ENCODE measurements around the gene SPAG16. TPM values are rescaled to one million over a fixed set of nuclear protein-coding genes. Genes with fewer than 3 reads are reported as not detected.
A peak's percentile ranks its signal among the peaks of the same experiment; 100 is the strongest.

SPAG16 gene
- total and polyA plus RNA-seq, 2 experiments from 2014 or later: 28.9 to 30.7 TPM

- Histone ChIP-seq H3K27ac (no peak overlapping the region), H3K9me3 (ENCODE audit: low read depth) (no peaks in the 10 kb centered on the region), H3K9me2 (ENCODE audit: insufficient read depth) (no peaks in the 10 kb centered on the region), H2AFZ (no peak overlapping the region), H3K4me3 (no peak overlapping the region), H3F3A (ENCODE audit: insufficient read depth) (no peaks in the 10 kb centered on the region), H3K4me2 (ENCODE audit: unreplicated experiment) (no peak overlapping the region), H3K9ac (no peak overlapping the region), H3K4me1 (ENCODE audit: insufficient read depth) (no peaks in the 10 kb centered on the region), H3K36me3 (ENCODE audit: low read depth) (no peaks in the 10 kb centered on the region), H3K79me2 (ENCODE audit: insufficient read depth) (no peaks in the 10 kb centered on the region), H4K20me1 (ENCODE audit: insufficient read depth) (no peaks in the 10 kb centered on the region), H3K27me3 (replicated peaks; ENCODE audit: insufficient read depth) (no peaks in the 10 kb centered on the region)
- no peak for DNase-seq
- in situ Hi-C loops (cut with MboI): no loop called here
- WGBS, 2 experiments (ENCODE audit: low coverage in 1 of 2, low lambda C conversion rate in 2 of 2, missing lambda C conversion rate in 2 of 2): 41 to 44% methylated on average over 3 of the region's 3 CpGs
- TF ChIP-seq EZH2phosphoT487 (IDR thresholded peaks at IDR 0.05; ENCODE audit: insufficient read depth, low read depth): no peak
- no peak for TF ChIP-seq EZH2 (IDR thresholded peaks at IDR 0.05; ENCODE audit: insufficient read depth, poor library complexity, severe bottlenecking)
Measured at GRCh38 chr2:213757525-213757924, 473.3 kb downstream of the SPAG16 start.

DNA sequence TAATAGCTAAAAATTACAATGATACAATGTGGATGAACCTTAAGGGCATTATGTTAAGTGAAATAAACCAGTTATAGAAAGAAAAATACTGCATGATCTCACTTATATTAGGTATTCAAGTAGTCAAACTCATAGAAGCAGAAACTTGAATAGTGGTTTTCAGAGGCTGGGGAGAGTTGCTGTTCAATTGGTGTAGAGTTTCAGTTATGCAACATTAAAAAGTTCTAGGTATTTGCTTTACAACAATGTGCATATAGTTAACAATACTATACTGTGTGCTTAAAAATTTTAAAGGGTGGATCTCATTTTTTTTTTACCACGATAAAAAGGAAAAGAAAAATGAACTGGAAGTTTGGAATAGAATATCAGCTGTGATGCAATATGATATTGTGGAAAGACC, 479.1 kb downstream of the SPAG16 start:
- in situ Hi-C loops (cut with MboI): no loop called here
- TF ChIP-seq EZH2phosphoT487 (IDR thresholded peaks at IDR 0.05; ENCODE audit: insufficient read depth, low read depth): no peak
- no peak for TF ChIP-seq EZH2 (IDR thresholded peaks at IDR 0.05; ENCODE audit: insufficient read depth, poor library complexity, severe bottlenecking)
- 5 to 14% methylated on average over 1 of the region's 1 CpG for WGBS, 2 experiments (ENCODE audit: low coverage in 1 of 2, low lambda C conversion rate in 2 of 2, missing lambda C conversion rate in 2 of 2)

GRCh38 chr2:213763963-213764362, 479.7 kb downstream of the SPAG16 start:
- TF ChIP-seq EZH2 (IDR thresholded peaks at IDR 0.05; ENCODE audit: insufficient read depth, poor library complexity, severe bottlenecking) (no peak), EZH2phosphoT487 (IDR thresholded peaks at IDR 0.05; ENCODE audit: insufficient read depth, low read depth) (no peak)
- no peak overlapping the region for H3K4me2 ChIP-seq (ENCODE audit: unreplicated experiment)
- H3K9ac ChIP-seq: no peak overlapping the region
- H3K4me1 ChIP-seq (ENCODE audit: insufficient read depth): peaks cover 12% of the 10 kb centered on the region
- DNase-seq: no peak
- H3K36me3 ChIP-seq (ENCODE audit: low read depth): no peaks in the 10 kb centered on the region
- no peak overlapping the region for H3K4me3 ChIP-seq
- no peaks in the 10 kb centered on the region for H4K20me1 ChIP-seq (ENCODE audit: insufficient read depth)
- H3K27ac ChIP-seq: no peak overlapping the region
- no peaks in the 10 kb centered on the region for H3F3A ChIP-seq (ENCODE audit: insufficient read depth)
- no peaks in the 10 kb centered on the region for H3K27me3 ChIP-seq (replicated peaks; ENCODE audit: insufficient read depth)
- in situ Hi-C loops (cut with MboI): no loop called here
- 32 to 50% methylated on average over 1 of the region's 1 CpG for WGBS, 2 experiments (ENCODE audit: low coverage in 1 of 2, low lambda C conversion rate in 2 of 2, missing lambda C conversion rate in 2 of 2)
- H3K9me3 ChIP-seq (ENCODE audit: low read depth): no peaks in the 10 kb centered on the region
- H3K9me2 ChIP-seq (ENCODE audit: insufficient read depth): no peaks in the 10 kb centered on the region
- no peak overlapping the region for H2AFZ ChIP-seq
- no peaks in the 10 kb centered on the region for H3K79me2 ChIP-seq (ENCODE audit: insufficient read depth)

More for the DNA sequence above, 479.1 kb downstream of the SPAG16 start:
- Histone ChIP-seq H3F3A (ENCODE audit: insufficient read depth) (no peaks in the 10 kb centered on the region), H3K79me2 (ENCODE audit: insufficient read depth) (no peaks in the 10 kb centered on the region), H3K4me1 (ENCODE audit: insufficient read depth) (peaks cover 12% of the 10 kb centered on the region), H3K4me3 (no peak overlapping the region), H3K9me3 (ENCODE audit: low read depth) (no peaks in the 10 kb centered on the region), H2AFZ (no peak overlapping the region), H3K27ac (no peak overlapping the region), H3K27me3 (replicated peaks; ENCODE audit: insufficient read depth) (no peaks in the 10 kb centered on the region), H3K36me3 (ENCODE audit: low read depth) (no peaks in the 10 kb centered on the region), H3K9me2 (ENCODE audit: insufficient read depth) (no peaks in the 10 kb centered on the region), H3K4me2 (ENCODE audit: unreplicated experiment) (no peak overlapping the region), H3K9ac (no peak overlapping the region), H4K20me1 (ENCODE audit: insufficient read depth) (no peaks in the 10 kb centered on the region)
- DNase-seq: no peak

GRCh38 chr2:213764849-213765248, 480.6 kb downstream of the SPAG16 start:
- Histone ChIP-seq H3K9me2 (ENCODE audit: insufficient read depth) (no peaks in the 10 kb centered on the region), H4K20me1 (ENCODE audit: insufficient read depth) (no peaks in the 10 kb centered on the region), H3K4me2 (ENCODE audit: unreplicated experiment) (no peak overlapping the region), H3K9ac (no peak overlapping the region), H2AFZ (peak overlapping the region; percentile 68; the same call in 1 of the 2 replicates), H3K36me3 (ENCODE audit: low read depth) (no peaks in the 10 kb centered on the region), H3K27ac (no peak overlapping the region), H3K79me2 (ENCODE audit: insufficient read depth) (no peaks in the 10 kb centered on the region), H3K27me3 (replicated peaks; ENCODE audit: insufficient read depth) (no peaks in the 10 kb centered on the region), H3F3A (ENCODE audit: insufficient read depth) (no peaks in the 10 kb centered on the region), H3K4me1 (ENCODE audit: insufficient read depth) (peaks cover 12% of the 10 kb centered on the region), H3K4me3 (no peak overlapping the region), H3K9me3 (ENCODE audit: low read depth) (no peaks in the 10 kb centered on the region)
- DNase-seq: peak; percentile 2
- WGBS, 2 experiments (ENCODE audit: low coverage in 1 of 2, low lambda C conversion rate in 2 of 2, missing lambda C conversion rate in 2 of 2): 74 to 75% methylated on average over 10 of the region's 10 CpGs
- in situ Hi-C loops (cut with MboI): no loop called here
- TF ChIP-seq EZH2phosphoT487 (IDR thresholded peaks at IDR 0.05; ENCODE audit: insufficient read depth, low read depth) (no peak), EZH2 (IDR thresholded peaks at IDR 0.05; ENCODE audit: insufficient read depth, poor library complexity, severe bottlenecking) (no peak)

- no peak overlapping the region; the same call in 1 of the 2 replicates for H3K9ac ChIP-seq
- no peaks in the 10 kb centered on the region for H3K36me3 ChIP-seq (ENCODE audit: low read depth)
- H3K9me2 ChIP-seq (ENCODE audit: insufficient read depth): no peaks in the 10 kb centered on the region
- H3K4me1 ChIP-seq (ENCODE audit: insufficient read depth): peaks cover 12% of the 10 kb centered on the region
- no peaks in the 10 kb centered on the region for H4K20me1 ChIP-seq (ENCODE audit: insufficient read depth)
- no peaks in the 10 kb centered on the region for H3K9me3 ChIP-seq (ENCODE audit: low read depth)
- H2AFZ ChIP-seq: peak overlapping the region; percentile 68
- H3K79me2 ChIP-seq (ENCODE audit: insufficient read depth): no peaks in the 10 kb centered on the region
- H3K27ac ChIP-seq: peak overlapping the region; percentile 4; the same call in 1 of the 2 replicates
- 81 to 92% methylated on average over 1 of the region's 1 CpG for WGBS, 2 experiments (ENCODE audit: low coverage in 1 of 2, low lambda C conversion rate in 2 of 2, missing lambda C conversion rate in 2 of 2)
- TF ChIP-seq EZH2phosphoT487 (IDR thresholded peaks at IDR 0.05; ENCODE audit: insufficient read depth, low read depth) (no peak), EZH2 (IDR thresholded peaks at IDR 0.05; ENCODE audit: insufficient read depth, poor library complexity, severe bottlenecking) (no peak)
- H3F3A ChIP-seq (ENCODE audit: insufficient read depth): no peaks in the 10 kb centered on the region
- no peak for DNase-seq
- no peaks in the 10 kb centered on the region for H3K27me3 ChIP-seq (replicated peaks; ENCODE audit: insufficient read depth)
- in situ Hi-C loops (cut with MboI): no loop called here
- H3K4me2 ChIP-seq (ENCODE audit: unreplicated experiment): peak overlapping the region; percentile 70
- H3K4me3 ChIP-seq: peak overlapping the region; percentile 46
Measured at GRCh38 chr2:213766062-213766461, 481.8 kb downstream of the SPAG16 start.

All from GM23248 (cell line).